Activated CD8-positive, alpha-beta T cell treated with anti-CD3 and anti-CD28 coated beads, Interleukin-2, amount 10 ng/mL, durations not matched to agents 7 days and 5 days (primary cell): ENCODE data around the gene ZFPL1. TPM values are rescaled to one million over a fixed set of nuclear protein-coding genes. Genes with fewer than 3 reads are reported as not detected.

Source experiments
- ATAC-seq: fragments of 150-1000 bp; cut with Tn5 transposase; one replicate; pipeline ENCODE4 v1.10.0; 2021; ENCODE audit warnings: moderate library complexity
- CTCF ChIA-PET: fragments of 350-600 bp; sonication (Branson Sonifier 250); formaldehyde crosslinking; loops from one replicate; lab custom pipeline; 2021; ENCODE audit warnings: antibody characterized with exemption; lab: Charles Lee
- POLR2A ChIA-PET: fragments of 350-600 bp; sonication (Branson Sonifier 250); formaldehyde crosslinking; loops from one replicate; lab custom pipeline; 2021; ENCODE audit warnings: antibody characterized with exemption; lab: Charles Lee
- DNase-seq: peaks from one replicate; pipeline ENCODE4 v3.0.0-alpha.2; 2020
- H3K27ac Mint-ChIP-seq: one replicate; pipeline ENCODE4 v1.8.0; 2021; ENCODE audit warnings: mild to moderate bottlenecking, mixed read lengths
- H3K27me3 Mint-ChIP-seq: one replicate; pipeline ENCODE4 v1.8.0; 2021; ENCODE audit warnings: low read depth, mixed read lengths
- H3K36me3 Mint-ChIP-seq: one replicate; pipeline ENCODE4 v1.8.0; 2021; ENCODE audit warnings: low read depth, mixed read lengths
- H3K4me1 Mint-ChIP-seq: one replicate; pipeline ENCODE4 v1.8.0; 2021; ENCODE audit warnings: low read depth, mixed read lengths
- H3K4me3 Mint-ChIP-seq: one replicate; pipeline ENCODE4 v1.8.0; 2021; ENCODE audit warnings: mild to moderate bottlenecking, mixed read lengths
- H3K9me3 Mint-ChIP-seq: one replicate; pipeline ENCODE4 v1.8.0; 2022; ENCODE audit warnings: mixed read lengths; ENCODE audit not compliant: insufficient read depth
- total RNA-seq, 2 experiments: library from RNA; stranded (reverse); gene quantifications; one replicate each; pipeline ENCODE4 v1.2.3, GENCODE V29; 2021

The ZFPL1 gene
- total RNA-seq, 2 experiments from 2014 or later, result 28.0 to 28.8 TPM

- Mint-ChIP-seq H3K9me3 (no peaks in the 10 kb centered on the region), H3K27ac (peak overlapping the region; percentile 46), H3K27me3 (no peaks in the 10 kb centered on the region), H3K4me1 (peaks cover 46% of the 10 kb centered on the region), H3K4me3 (no peak overlapping the region), H3K36me3 (peaks cover 27% of the 10 kb centered on the region)
- DNase-seq, result no peak
- POLR2A ChIA-PET, result interaction anchor here (0.6 to 4.7 kb wide), 11 partner anchors 8 to 376 kb away, joined by 3 to 30 read pairs (median 5); partner anchors contain the start of genes ARL2, CDCA5, FAU and MRPL49
- CTCF ChIA-PET, result interaction anchor here (0.9 to 5.2 kb wide), 28 partner anchors 8 to 401 kb away, joined by 3 to 117 read pairs (median 5); partner anchors contain the start of genes ARL2, ATG2A, CAPN1 and CDCA5
- no peak for ATAC-seq
Measured at GRCh38 chr11:65109231-65110198, 25.5 kb downstream of the ZFPL1 start.

DNA sequence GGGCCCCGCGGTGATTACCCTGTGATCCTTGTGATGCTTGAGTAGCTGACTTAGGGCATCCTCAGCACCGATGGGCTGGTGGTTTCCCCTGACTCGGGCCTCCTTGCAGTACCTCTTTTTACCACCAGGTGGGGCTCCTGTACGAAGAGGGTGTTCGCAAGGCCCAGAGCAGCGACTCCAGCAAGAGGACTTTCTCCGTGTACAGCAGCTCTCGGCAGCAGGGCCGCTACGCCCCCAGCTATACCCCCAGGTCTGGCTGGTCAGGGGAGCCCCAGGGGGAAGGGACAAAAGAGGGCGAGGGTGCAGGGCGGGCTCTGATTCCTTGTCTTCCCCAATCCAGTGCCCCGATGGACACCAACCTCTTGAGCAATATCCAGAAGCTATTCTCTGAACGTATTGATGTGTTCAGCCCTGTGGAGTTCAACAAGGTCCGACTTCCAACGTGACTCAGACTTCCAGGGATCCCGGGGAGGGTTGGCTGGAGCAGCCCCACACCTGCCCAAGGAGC is 26.4 kb downstream of the ZFPL1 start:
- no peaks in the 10 kb centered on the region for H3K9me3 Mint-ChIP-seq
- no peak overlapping the region for H3K4me3 Mint-ChIP-seq
- no peaks in the 10 kb centered on the region for H3K27me3 Mint-ChIP-seq
- DNase-seq (peak; percentile 97), ATAC-seq (peak; percentile 43)
- ChIA-PET CTCF (interaction anchor here (0.7 to 5.2 kb wide), 26 partner anchors 8 to 400 kb away, joined by 3 to 117 read pairs (median 5); partner anchors contain the start of genes ARL2, ATG2A, CAPN1 and CDC42BPG), POLR2A (interaction anchor here (0.8 to 4.7 kb wide), 10 partner anchors 9 to 262 kb away, joined by 3 to 30 read pairs (median 4); partner anchors contain the start of genes ARL2, CDCA5, FAU and MRPL49)
- H3K36me3 Mint-ChIP-seq, result peaks cover 26% of the 10 kb centered on the region
- peaks cover 40% of the 10 kb centered on the region for H3K4me1 Mint-ChIP-seq
- peak overlapping the region; percentile 46 for H3K27ac Mint-ChIP-seq

DNA sequence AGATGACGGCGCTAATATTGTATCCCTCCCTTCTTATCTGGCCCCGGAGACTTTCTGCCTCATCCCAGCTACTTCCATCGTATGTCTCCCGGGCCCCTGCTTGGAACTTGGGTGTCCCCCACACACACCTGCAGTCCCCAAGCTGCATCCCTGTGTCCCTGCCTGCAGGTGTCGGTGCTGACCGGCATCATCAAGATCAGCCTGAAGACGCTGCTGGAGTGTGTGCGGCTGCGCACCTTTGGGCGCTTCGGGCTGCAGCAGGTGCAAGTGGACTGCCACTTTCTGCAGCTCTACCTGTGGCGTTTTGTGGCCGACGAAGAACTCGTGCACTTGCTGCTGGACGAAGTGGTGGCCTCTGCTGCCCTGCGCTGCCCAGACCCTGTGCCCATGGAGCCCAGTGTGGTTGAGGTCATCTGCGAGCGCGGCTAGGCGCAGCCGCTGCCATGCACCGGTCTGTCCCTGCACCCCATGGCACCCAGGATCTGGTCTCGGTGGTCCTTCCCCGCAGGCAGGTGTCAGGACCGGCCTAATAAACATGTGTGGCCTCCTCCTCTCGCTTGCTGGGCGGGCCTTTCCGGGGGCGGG is 27.2 kb downstream of the ZFPL1 start:
- POLR2A ChIA-PET, result interaction anchor here (0.8 to 4.7 kb wide), 10 partner anchors 10 to 794 kb away, joined by 3 to 30 read pairs (median 5); partner anchors contain the start of genes ARL2, CAPN1, CDCA5 and FAU
- Mint-ChIP-seq H3K4me1 (peaks cover 46% of the 10 kb centered on the region), H3K4me3 (peak overlapping the region; percentile 89), H3K9me3 (no peaks in the 10 kb centered on the region), H3K27ac (peak overlapping the region; percentile 85), H3K36me3 (peaks cover 22% of the 10 kb centered on the region), H3K27me3 (no peaks in the 10 kb centered on the region)
- DNase-seq (no peak), ATAC-seq (no peak)
- CTCF ChIA-PET, result interaction anchor here (0.7 to 5.2 kb wide), 25 partner anchors 7 to 669 kb away, joined by 3 to 117 read pairs (median 5); partner anchors contain the start of genes ARL2, ATG2A, CAPN1 and CDC42BPG

DNA sequence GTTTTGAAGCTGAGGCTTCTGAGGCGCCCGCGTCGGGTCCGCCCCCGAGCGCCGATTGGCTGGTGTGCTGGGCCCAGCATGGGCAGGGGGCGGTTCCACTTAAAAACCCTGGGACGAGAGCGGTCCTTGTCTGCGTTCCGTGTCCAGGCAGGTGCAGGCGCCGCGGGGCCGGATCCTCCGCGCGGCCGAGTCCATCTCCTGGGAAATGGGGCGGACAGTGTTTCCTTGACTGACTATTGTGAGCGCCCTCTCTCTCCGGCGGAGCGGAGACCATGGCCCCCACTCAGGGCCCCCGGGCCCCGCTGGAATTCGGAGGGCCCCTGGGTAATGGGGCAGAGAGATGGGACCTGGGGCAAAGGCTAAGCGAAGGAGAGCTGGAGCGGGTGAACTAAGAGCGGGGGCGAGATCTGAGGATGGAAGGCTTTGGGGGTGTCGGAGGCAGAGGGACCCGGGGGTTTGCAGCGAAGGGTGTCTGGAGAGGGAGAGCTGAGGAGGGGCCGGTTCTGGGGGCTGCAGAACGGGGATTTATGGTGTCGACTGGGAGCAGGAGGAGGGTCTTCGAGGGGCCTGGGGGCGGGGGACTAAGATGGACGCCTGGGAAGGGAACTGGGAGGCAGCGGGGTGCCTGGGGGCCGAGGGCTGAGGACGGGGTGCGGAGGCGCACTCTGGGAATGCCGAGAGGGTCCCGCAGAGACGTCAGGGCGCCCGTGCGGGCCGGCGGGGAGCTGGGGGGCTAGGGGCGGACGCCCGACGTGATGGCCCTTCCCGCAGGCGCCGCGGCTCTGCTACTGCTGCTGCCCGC is 27.9 kb downstream of the ZFPL1 start, which contains the start of gene TM7SF2:
TM7SF2 (plus strand) TSS at position 129 of the 802 bp plus-strand sequence; CDS start at position 273, 144 bp downstream.
- Mint-ChIP-seq H3K27me3 (no peaks in the 10 kb centered on the region), H3K9me3 (no peaks in the 10 kb centered on the region), H3K4me1 (peaks cover 52% of the 10 kb centered on the region), H3K27ac (peak within 1 kb of the TSS; percentile 91), H3K36me3 (peaks cover 22% of the 10 kb centered on the region), H3K4me3 (peak within 1 kb of the TSS; percentile 89)
- CTCF ChIA-PET, result interaction anchor here (1.0 to 5.2 kb wide), 17 partner anchors 7 to 668 kb away, joined by 3 to 117 read pairs (median 5); partner anchors contain the start of genes ARL2, CAPN1, CDC42BPG and CDCA5
- ATAC-seq (peak; percentile 78), DNase-seq (peak; percentile 97)
- POLR2A ChIA-PET, result interaction anchor here (0.6 to 4.7 kb wide), 14 partner anchors 10 to 794 kb away, joined by 3 to 30 read pairs (median 4); partner anchors contain the start of genes ARL2, CAPN1, CDCA5 and FAU

GRCh38 chr11:65112546-65113360 is 28.7 kb downstream of the ZFPL1 start:
- Mint-ChIP-seq H3K36me3 (peaks cover 20% of the 10 kb centered on the region), H3K4me3 (peak overlapping the region; percentile 89), H3K27ac (peak overlapping the region; percentile 91), H3K4me1 (peaks cover 52% of the 10 kb centered on the region), H3K27me3 (no peaks in the 10 kb centered on the region), H3K9me3 (no peaks in the 10 kb centered on the region)
- POLR2A ChIA-PET, result interaction anchor here (0.6 to 4.7 kb wide), 10 partner anchors 9 to 795 kb away, joined by 3 to 28 read pairs (median 4); partner anchors contain the start of genes CDCA5, FAU, MRPL49 and PRDX5
- peak; percentile 82 for DNase-seq
- peak; percentile 56 for ATAC-seq
- CTCF ChIA-PET, result interaction anchor here (0.8 to 5.2 kb wide), 19 partner anchors 8 to 667 kb away, joined by 3 to 117 read pairs (median 5); partner anchors contain the start of genes ARL2, CAPN1, CDCA5 and FAU

GRCh38 chr11:65113361-65113756 is 29.3 kb downstream of the ZFPL1 start:
- POLR2A ChIA-PET, result interaction anchor here (1.0 to 4.7 kb wide), 6 partner anchors 8 to 255 kb away, joined by 3 to 28 read pairs (median 4); partner anchors contain the start of genes CDCA5, FAU, MRPL49 and SAC3D1
- peaks cover 24% of the 10 kb centered on the region for H3K36me3 Mint-ChIP-seq
- CTCF ChIA-PET, result interaction anchor here (0.8 to 5.2 kb wide), 16 partner anchors 8 to 266 kb away, joined by 3 to 117 read pairs (median 6); partner anchors contain the start of genes ARL2, CAPN1, FAU and MRPL49
- peak overlapping the region; percentile 89 for H3K4me3 Mint-ChIP-seq
- H3K9me3 Mint-ChIP-seq, result no peaks in the 10 kb centered on the region
- peak overlapping the region; percentile 91 for H3K27ac Mint-ChIP-seq
- ATAC-seq (no peak), DNase-seq (no peak)
- no peaks in the 10 kb centered on the region for H3K27me3 Mint-ChIP-seq
- H3K4me1 Mint-ChIP-seq, result peaks cover 57% of the 10 kb centered on the region

GRCh38 chr11:65113839-65114238 is 29.8 kb downstream of the ZFPL1 start:
- Mint-ChIP-seq H3K9me3 (no peaks in the 10 kb centered on the region), H3K27ac (no peak overlapping the region), H3K4me3 (peak overlapping the region; percentile 89), H3K36me3 (peaks cover 29% of the 10 kb centered on the region), H3K27me3 (no peaks in the 10 kb centered on the region), H3K4me1 (peaks cover 61% of the 10 kb centered on the region)
- ChIA-PET POLR2A (interaction anchor here (1.3 to 4.7 kb wide), 3 partner anchors 8 to 31 kb away, joined by 5 to 28 read pairs (median 15); partner anchors contain the start of genes CDCA5, FAU, MRPL49 and VPS51), CTCF (interaction anchor here (1.3 to 5.2 kb wide), 9 partner anchors 8 to 266 kb away, joined by 3 to 117 read pairs (median 27); partner anchors contain the start of genes ARL2, CAPN1, FAU and MRPL49)
- no peak for ATAC-seq
- DNase-seq, result no peak

DNA sequence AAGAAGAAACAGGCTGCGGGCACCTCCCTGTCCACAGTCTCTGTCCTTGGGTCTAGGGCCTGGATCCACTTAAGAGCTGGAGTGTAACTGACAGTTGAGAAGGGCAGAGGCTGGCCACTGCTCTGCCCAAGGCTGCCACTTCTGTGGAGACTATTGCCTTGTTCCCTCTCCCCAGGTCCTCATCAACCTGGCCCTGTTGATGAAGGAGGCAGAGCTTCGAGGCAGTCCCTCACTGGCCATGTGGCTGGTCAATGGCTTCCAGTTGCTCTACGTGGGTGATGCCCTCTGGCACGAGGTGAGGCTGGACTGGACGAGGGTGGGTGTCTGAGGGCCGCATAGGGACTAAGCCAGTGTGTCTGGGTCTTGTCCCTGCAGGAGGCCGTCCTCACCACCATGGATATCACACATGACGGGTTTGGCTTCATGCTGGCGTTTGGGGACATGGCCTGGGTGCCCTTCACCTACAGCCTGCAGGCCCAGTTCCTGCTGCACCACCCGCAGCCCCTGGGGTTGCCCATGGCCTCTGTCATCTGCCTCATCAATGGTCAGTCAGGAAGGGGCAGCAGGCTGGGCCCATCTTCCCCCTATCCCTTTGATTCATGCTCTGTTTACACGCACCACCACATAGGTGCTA is 30.6 kb downstream of the ZFPL1 start:
- no peak overlapping the region for H3K4me3 Mint-ChIP-seq
- H3K27me3 Mint-ChIP-seq, result no peaks in the 10 kb centered on the region
- ATAC-seq (no peak), DNase-seq (no peak)
- no peaks in the 10 kb centered on the region for H3K9me3 Mint-ChIP-seq
- H3K36me3 Mint-ChIP-seq, result peaks cover 35% of the 10 kb centered on the region
- POLR2A ChIA-PET, result interaction anchor here (3.4 kb wide), 1 partner anchor 18 kb away, joined by 14 read pairs; the partner anchor contains the start of gene VPS51
- H3K4me1 Mint-ChIP-seq, result peaks cover 65% of the 10 kb centered on the region
- H3K27ac Mint-ChIP-seq, result peak overlapping the region; percentile 33
- CTCF ChIA-PET, result interaction anchor here (0.7 to 5.2 kb wide), 3 partner anchors 18 to 267 kb away, joined by 3 to 117 read pairs (median 27); partner anchors contain the start of genes CDCA5 and VPS51
